OCI-LY3 (cell line): ENCODE measurements around the gene KCNG1.

Source experiments
- H2AFZ ChIP-seq: fragments of 200-600, 300-600 bp; shearing (Covaris generic); 2 replicates; pipeline ENCODE4 v1.6.0; 2014; ENCODE audit warnings: antibody characterized with exemption, low read depth, low read length
- H3K27ac ChIP-seq: fragments of 200-600, 300-600 bp; sonication (generic); 2 replicates; pipeline ENCODE4 v1.5.1; 2014; ENCODE audit warnings: mild to moderate bottlenecking, low read length, moderate library complexity, mixed read lengths
- H3K27me3 ChIP-seq: fragments of 200-600, 300-600 bp; sonication (generic); 2 replicates; pipeline ENCODE4 v1.6.1; 2014; ENCODE audit warnings: low read depth, low read length, mixed read lengths
- H3K36me3 ChIP-seq: fragments of 200-600, 300-600 bp; sonication (generic); replicated peaks from 2 replicates; pipeline ENCODE3; 2014; ENCODE audit warnings: low read depth, low read length, mixed read lengths
- H3K4me1 ChIP-seq: fragments of 300-600, 200-600 bp; sonication (generic); 2 replicates; pipeline ENCODE4 v1.6.1; 2014; ENCODE audit warnings: low read length, mixed read lengths
- H3K4me2 ChIP-seq: fragments of 200-600, 300-600 bp; sonication (generic); 2 replicates; pipeline ENCODE4 v1.6.1; 2014; ENCODE audit warnings: low read length, mixed read lengths
- H3K4me3 ChIP-seq: fragments of 300-600, 200-600 bp; sonication (generic); 2 replicates; pipeline ENCODE4 v1.5.1; 2014; ENCODE audit warnings: antibody characterized with exemption, mild to moderate bottlenecking, low read length, moderate library complexity
- H3K79me2 ChIP-seq: fragments of 300-600, 200-600 bp; shearing (Covaris generic); 2 replicates; pipeline ENCODE4 v1.6.1; 2014; ENCODE audit warnings: mild to moderate bottlenecking, low read length, mixed read lengths
- H3K9ac ChIP-seq: fragments of 300-600, 200-600 bp; shearing (Covaris generic); 2 replicates; pipeline ENCODE4 v1.6.0; 2014; ENCODE audit warnings: mild to moderate bottlenecking, low read length, moderate library complexity
- H3K9me3 ChIP-seq: fragments of 200-600, 300-600 bp; shearing (Covaris generic); 2 replicates; pipeline ENCODE4 v1.6.1; 2014; ENCODE audit warnings: low read length, mixed read lengths; ENCODE audit not compliant: insufficient read depth
- H4K20me1 ChIP-seq: fragments of 200-600, 300-600 bp; sonication (generic); 2 replicates; pipeline ENCODE4 v1.6.1; 2016; ENCODE audit warnings: low read length, mixed read lengths; ENCODE audit not compliant: insufficient read depth
- EZH2phosphoT487 ChIP-seq: fragments of 200-600 bp; shearing (Covaris generic); IDR thresholded peaks from 2 replicates; pipeline ENCODE4 v1.6.1; 2018; ENCODE audit warnings: antibody characterized with exemption, mixed run types, low read depth
- TF ChIP-seq, protein P1 (sequence below): fragments of 200-600, 300-600 bp; sonication (generic); IDR thresholded peaks from 2 replicates; pipeline ENCODE4 v1.5.1; 2014; ENCODE audit warnings: antibody characterized with exemption, low read length, low read depth

The KCNG1 gene

DNA sequence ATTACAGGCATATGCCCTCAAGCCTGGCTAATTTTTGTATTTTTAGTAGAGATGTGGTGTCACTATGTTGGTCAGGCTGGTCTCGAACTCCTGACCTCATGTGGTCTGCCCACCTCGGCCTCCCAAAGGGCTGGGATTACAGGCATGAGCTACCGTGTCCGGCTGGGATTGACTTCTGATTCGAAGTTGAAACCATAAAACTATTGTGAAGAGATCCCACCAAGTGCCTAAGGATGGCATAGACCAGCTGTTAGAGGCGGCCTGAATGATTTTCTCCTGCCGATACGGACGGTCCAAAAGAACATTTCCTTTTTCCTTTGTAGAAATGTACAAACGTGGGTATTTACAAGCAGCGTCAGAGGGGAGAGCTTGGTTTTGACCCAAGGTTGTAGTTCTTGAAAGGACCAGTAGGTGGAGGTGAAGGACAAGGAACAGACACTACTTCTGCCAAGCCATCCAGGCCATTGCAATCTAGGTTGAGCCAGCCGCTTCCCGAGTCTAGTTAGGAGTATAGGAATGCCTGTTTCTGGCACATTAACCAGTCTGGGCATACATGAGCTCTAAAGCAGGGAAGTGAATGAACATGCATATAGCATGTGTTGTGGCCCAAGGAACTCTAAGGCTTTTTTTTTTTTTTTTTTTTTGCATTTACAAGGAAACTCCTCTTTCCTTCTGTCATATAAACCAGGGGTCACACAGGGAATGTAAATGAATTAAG lies 35.3 kb downstream of the KCNG1 start:
- no peak overlapping the region for H3K9ac ChIP-seq
- H4K20me1 ChIP-seq: no peaks in the 10 kb centered on the region
- H3K9me3 ChIP-seq: no peaks in the 10 kb centered on the region
- H3K27me3 ChIP-seq: peaks cover 28% of the 10 kb centered on the region
- H3K4me1 ChIP-seq: peaks cover 12% of the 10 kb centered on the region
- H2AFZ ChIP-seq: peak overlapping the region; percentile 94
- no peak for TF ChIP-seq EZH2phosphoT487
- TF ChIP-seq, protein P1, sequence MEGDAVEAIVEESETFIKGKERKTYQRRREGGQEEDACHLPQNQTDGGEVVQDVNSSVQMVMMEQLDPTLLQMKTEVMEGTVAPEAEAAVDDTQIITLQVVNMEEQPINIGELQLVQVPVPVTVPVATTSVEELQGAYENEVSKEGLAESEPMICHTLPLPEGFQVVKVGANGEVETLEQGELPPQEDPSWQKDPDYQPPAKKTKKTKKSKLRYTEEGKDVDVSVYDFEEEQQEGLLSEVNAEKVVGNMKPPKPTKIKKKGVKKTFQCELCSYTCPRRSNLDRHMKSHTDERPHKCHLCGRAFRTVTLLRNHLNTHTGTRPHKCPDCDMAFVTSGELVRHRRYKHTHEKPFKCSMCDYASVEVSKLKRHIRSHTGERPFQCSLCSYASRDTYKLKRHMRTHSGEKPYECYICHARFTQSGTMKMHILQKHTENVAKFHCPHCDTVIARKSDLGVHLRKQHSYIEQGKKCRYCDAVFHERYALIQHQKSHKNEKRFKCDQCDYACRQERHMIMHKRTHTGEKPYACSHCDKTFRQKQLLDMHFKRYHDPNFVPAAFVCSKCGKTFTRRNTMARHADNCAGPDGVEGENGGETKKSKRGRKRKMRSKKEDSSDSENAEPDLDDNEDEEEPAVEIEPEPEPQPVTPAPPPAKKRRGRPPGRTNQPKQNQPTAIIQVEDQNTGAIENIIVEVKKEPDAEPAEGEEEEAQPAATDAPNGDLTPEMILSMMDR: peak; percentile 96
- peak overlapping the region; percentile 65 for H3K4me2 ChIP-seq
- peak overlapping the region; percentile 66 for H3K4me3 ChIP-seq
- H3K79me2 ChIP-seq: no peaks in the 10 kb centered on the region
- no peaks in the 10 kb centered on the region for H3K36me3 ChIP-seq
- H3K27ac ChIP-seq: no peak overlapping the region

DNA sequence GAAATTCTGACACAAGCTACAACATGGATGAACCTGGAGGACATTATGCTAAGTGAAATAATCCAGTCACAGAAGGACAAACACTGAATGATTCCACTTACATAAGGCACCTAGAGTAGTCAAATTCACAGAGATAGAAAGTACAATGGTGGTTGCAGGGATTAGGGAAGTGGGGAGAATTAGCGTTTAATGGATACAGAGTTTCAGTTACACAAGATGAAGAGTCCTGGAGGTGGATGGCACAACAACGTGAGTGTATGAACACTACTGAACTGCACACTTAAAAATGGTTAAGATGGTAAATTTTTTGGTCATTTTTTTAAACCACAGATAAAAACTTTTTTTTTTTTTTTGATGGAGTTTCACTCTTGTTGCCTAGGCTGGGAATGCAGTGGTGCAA lies 39.6 kb downstream of the KCNG1 start:
- H3K4me3 ChIP-seq: no peak overlapping the region
- no peaks in the 10 kb centered on the region for H3K36me3 ChIP-seq
- 0 out of 2 replicates have a peak, but pooled peaks cover 6% of the 10 kb centered on the region for H3K4me1 ChIP-seq

DNA sequence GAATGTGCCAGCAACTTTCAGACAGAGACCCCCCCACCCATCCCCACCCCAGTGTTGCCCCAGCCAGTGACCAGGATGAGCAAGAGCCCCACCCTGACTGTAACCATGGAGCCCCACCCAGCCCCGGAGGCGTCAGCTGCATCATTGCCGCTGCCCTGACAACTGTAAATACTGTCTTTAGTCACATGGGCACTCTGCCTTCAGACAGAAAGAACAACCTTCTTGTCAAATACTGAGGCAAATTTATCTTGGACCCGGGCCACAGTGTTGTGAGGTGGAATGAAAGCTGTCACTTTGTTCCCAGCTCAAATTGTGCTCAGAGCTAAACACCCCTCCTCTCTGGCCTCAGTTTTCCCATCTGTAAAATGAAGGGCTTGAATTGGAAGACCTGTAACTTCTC lies 40.5 kb downstream of the KCNG1 start:
- no peak overlapping the region for H3K27ac ChIP-seq
- no peak for TF ChIP-seq EZH2phosphoT487
- TF ChIP-seq, protein P1: no peak
- H2AFZ ChIP-seq: no peak overlapping the region
- H3K9me3 ChIP-seq: no peaks in the 10 kb centered on the region
- peaks cover 40% of the 10 kb centered on the region for H3K27me3 ChIP-seq
- H3K79me2 ChIP-seq: no peaks in the 10 kb centered on the region
- no peak overlapping the region for H3K4me2 ChIP-seq
- H4K20me1 ChIP-seq: no peaks in the 10 kb centered on the region
- H3K9ac ChIP-seq: no peak overlapping the region
- no peaks in the 10 kb centered on the region for H3K36me3 ChIP-seq
- H3K4me1 ChIP-seq: 0 out of 2 replicates have a peak, but pooled peaks cover 3% of the 10 kb centered on the region
- H3K4me3 ChIP-seq: no peak overlapping the region

More for the DNA sequence above, 39.6 kb downstream of the KCNG1 start:
- TF ChIP-seq, protein P1: no peak
- no peak for TF ChIP-seq EZH2phosphoT487
- no peak overlapping the region for H3K27ac ChIP-seq
- H3K79me2 ChIP-seq: no peaks in the 10 kb centered on the region
- H4K20me1 ChIP-seq: no peaks in the 10 kb centered on the region
- H3K27me3 ChIP-seq: peaks cover 32% of the 10 kb centered on the region
- no peaks in the 10 kb centered on the region for H3K9me3 ChIP-seq
- no peak overlapping the region for H3K4me2 ChIP-seq
- H2AFZ ChIP-seq: no peak overlapping the region
- H3K9ac ChIP-seq: no peak overlapping the region

DNA sequence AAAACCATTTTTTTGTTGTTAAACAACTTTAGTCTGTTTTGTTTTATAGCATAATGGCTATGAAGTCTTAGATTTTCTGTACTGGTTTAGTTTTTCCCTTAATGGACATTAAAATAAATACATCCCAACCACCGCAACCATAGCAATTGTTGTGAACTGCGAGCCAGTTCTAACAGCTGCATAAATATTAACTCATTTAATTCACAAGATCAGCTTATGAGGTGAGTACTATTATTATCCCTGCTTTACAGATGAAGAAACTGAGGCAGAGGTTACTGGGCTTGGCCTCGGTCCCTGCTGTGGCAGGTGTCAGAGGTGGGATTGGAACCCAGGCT lies 41.2 kb downstream of the KCNG1 start:
- Histone ChIP-seq H2AFZ (no peak overlapping the region), H3K79me2 (no peaks in the 10 kb centered on the region), H3K9ac (no peak overlapping the region), H3K4me2 (peak overlapping the region; percentile 63; the same call in 1 of the 2 replicates), H3K36me3 (no peaks in the 10 kb centered on the region), H3K4me3 (no peak overlapping the region), H3K27ac (no peak overlapping the region), H3K27me3 (peaks cover 42% of the 10 kb centered on the region), H4K20me1 (no peaks in the 10 kb centered on the region), H3K9me3 (no peaks in the 10 kb centered on the region), H3K4me1 (0 out of 2 replicates have a peak, but pooled peaks cover 3% of the 10 kb centered on the region)
- no peak for TF ChIP-seq EZH2phosphoT487
- TF ChIP-seq, protein P1: no peak
